Globus pallidus (tissue), 1 donor: ENCODE measurements around the gene TXNDC11.

ENCODE experiments used
- DNase-seq: peaks from one replicate; pipeline ENCODE4 v3.0.0-alpha.2; 2015; ENCODE audit warnings: low spot score

TXNDC11 gene

GRCh38 chr16:11691235-11691634, 51.4 kb downstream of the TXNDC11 start:
- DNase-seq: no peak

- DNase-seq: no peak
Observed at GRCh38 chr16:11689031-11689840, 53.4 kb downstream of the TXNDC11 start.

- no peak for DNase-seq
Observed at GRCh38 chr16:11688520-11688886, 54.2 kb downstream of the TXNDC11 start.

- no peak for DNase-seq
Observed at GRCh38 chr16:11687601-11688519, 54.8 kb downstream of the TXNDC11 start.

- no peak for DNase-seq
Observed at GRCh38 chr16:11686713-11687380, 55.8 kb downstream of the TXNDC11 start.

GRCh38 chr16:11685844-11686618, 56.6 kb downstream of the TXNDC11 start:
- no peak for DNase-seq

GRCh38 chr16:11684231-11685025, 58.2 kb downstream of the TXNDC11 start:
- DNase-seq: no peak

GRCh38 chr16:11683145-11683544, 59.5 kb downstream of the TXNDC11 start:
- no peak for DNase-seq

- no peak for DNase-seq
Observed at GRCh38 chr16:11682655-11683096, 60.0 kb downstream of the TXNDC11 start.

GRCh38 chr16:11681976-11682654, 60.5 kb downstream of the TXNDC11 start:
- no peak for DNase-seq

- DNase-seq: no peak
Observed at GRCh38 chr16:11681556-11681955, 61.1 kb downstream of the TXNDC11 start.

GRCh38 chr16:11679941-11680911, 62.4 kb downstream of the TXNDC11 start:
- no peak for DNase-seq

GRCh38 chr16:11679250-11679649, 63.4 kb downstream of the TXNDC11 start:
- no peak for DNase-seq

GRCh38 chr16:11677959-11678881, 64.4 kb downstream of the TXNDC11 start:
- no peak for DNase-seq

- no peak for DNase-seq
Observed at GRCh38 chr16:11677451-11677951, 65.2 kb downstream of the TXNDC11 start.

GRCh38 chr16:11676799-11677198, 65.9 kb downstream of the TXNDC11 start:
- DNase-seq: no peak
